GM12872 (cell line): Measurements from ENCODE around the gene PARP16.

ENCODE experiments used
- TF ChIP-seq, protein P1 (sequence below): IDR thresholded peaks from 3 replicates; pipeline ENCODE4 v1.5.1; 2011; ENCODE audit warnings: low read depth, mild to moderate bottlenecking, low read length, moderate library complexity; ENCODE audit not compliant: insufficient read depth

The PARP16 gene

DNA sequence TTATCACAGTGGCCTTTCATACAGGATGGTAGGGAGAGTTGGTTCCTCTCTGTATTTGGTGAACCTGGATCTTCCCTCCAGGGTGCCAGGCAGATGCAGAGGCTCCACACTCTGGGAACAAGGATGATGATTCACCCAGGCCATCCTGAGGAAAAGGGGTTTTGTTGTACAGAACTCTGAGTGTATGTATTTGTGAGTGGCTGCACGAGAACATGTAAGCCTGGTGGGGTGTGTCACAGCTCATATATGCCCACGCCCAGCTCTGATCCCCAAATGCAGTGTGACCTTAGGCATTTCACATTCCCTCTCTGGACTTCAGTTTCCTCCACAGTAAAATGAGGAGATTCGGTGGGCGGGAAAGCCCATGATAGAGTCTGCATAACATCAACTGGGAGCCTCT lies 63.8 kb downstream of the PARP16 start:
- TF ChIP-seq, protein P1, sequence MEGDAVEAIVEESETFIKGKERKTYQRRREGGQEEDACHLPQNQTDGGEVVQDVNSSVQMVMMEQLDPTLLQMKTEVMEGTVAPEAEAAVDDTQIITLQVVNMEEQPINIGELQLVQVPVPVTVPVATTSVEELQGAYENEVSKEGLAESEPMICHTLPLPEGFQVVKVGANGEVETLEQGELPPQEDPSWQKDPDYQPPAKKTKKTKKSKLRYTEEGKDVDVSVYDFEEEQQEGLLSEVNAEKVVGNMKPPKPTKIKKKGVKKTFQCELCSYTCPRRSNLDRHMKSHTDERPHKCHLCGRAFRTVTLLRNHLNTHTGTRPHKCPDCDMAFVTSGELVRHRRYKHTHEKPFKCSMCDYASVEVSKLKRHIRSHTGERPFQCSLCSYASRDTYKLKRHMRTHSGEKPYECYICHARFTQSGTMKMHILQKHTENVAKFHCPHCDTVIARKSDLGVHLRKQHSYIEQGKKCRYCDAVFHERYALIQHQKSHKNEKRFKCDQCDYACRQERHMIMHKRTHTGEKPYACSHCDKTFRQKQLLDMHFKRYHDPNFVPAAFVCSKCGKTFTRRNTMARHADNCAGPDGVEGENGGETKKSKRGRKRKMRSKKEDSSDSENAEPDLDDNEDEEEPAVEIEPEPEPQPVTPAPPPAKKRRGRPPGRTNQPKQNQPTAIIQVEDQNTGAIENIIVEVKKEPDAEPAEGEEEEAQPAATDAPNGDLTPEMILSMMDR: no peak

DNA sequence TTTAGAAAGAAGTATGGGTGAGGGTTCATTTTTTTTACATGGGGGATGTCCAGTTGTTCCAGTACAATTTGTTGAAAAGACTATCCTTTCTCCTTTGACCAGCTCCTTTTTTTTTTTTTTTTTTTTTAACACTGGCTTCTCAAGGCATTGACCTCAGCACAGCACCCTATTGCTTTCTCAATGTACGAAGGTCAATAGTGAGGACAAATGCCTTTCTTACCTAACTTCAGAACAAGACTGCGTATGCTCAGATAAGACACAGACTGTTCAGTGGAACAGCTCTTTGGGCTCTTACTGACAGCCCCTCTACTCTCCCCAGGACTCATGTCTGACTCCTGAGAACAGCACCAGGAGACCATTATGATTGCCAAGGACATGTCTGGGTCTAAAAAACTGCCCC lies 65.0 kb downstream of the PARP16 start:
- TF ChIP-seq, protein P1: no peak

DNA sequence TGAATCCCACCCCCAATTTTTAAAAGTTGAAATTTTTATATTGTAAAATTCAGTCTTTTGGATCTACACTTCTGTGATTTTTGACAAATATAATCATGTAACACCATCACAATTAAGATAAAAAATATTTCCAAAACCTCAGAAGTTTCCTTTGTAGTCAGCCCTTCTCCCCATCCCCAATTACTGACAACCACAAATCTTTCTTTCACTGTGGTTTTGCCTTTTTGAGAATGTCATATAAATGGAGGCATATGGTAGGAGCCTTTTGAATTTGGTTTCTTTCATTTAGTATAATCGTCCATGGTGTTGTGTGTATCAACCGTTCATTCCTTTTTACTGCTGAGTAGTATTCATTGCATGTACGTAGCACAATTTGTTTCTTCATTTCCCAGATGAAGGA lies 67.5 kb downstream of the PARP16 start:
- TF ChIP-seq, protein P1: no peak

DNA sequence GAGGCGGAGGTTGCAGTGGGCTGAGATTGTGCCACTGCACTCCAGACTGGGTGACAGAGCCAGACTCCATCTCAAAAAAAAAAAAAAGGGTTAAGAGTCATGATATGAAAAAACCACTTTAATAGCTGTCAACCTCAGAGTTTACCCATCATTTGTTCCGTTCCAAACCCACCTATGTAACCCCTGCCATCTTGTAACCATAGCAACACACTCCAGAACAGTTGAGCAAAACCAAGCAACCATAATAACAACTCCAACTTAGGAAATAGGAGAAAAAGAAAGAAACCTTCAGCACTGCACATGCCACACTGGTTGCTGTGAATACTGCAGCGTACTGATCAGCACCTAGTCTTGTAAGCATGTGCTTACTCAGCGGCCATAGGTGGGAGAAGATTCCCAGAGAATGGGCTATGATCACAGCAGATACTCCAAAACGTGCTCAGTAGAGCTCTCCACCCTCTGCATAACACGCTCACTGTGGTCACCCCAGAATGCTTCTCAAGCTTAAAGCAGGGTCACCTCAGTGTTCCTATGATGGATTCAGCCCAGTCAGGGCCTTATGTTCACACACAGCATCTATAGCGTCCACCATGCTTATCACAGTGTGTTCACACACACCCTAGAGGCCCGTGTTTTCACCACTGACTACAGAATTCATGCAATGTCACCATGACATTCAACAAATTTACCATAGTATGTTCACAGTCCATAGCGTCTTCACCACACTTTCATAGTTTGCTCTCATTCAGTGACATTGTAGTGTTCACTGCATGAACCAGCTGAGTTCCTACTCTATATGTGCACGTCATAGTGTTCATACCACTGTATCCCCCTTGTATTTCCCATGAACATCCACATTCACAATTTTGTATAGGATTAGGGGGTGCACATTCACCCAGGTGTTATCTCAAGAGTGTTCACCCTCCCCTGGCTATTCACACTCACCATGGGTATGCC lies 68.9 kb downstream of the PARP16 start:
- TF ChIP-seq, protein P1: no peak

DNA sequence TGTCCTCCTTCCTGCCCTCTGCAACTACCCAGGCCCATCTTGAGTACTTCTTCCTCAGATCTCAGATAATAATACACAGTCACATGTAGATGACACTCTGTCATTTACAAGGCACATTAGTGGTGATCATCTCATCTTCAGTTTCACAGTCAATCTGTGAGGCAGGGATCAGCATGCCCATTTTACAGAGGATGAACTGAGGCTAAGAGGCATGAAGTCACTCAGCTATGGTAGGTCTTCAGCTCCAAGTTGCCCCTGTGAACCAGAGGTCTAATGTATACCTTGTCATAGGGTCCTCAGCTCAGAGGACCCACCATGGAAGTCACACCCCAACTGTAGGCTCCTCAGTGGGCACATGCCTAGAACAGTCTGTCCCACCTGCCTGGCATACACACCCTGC lies 71.2 kb downstream of the PARP16 start:
- TF ChIP-seq, protein P1: no peak

DNA sequence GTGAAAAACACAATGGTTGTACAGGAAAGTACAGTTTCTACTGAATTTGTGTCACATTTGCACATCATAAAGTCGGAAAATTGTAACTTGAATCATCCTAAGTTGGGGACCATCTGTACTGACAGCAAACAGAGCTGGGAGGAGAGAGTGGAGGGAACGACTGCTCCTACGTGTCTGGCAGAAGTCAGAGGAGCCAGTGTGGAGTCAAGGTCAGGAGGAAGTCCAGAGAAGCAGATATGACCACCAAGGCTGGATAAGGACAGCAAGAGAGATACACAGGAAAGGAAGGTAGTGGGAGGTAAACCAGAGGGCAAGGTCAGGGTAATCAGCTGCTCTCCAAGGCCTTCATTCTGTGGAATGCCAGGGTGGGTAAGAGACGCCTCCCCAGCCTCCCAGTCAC lies 72.7 kb downstream of the PARP16 start:
- TF ChIP-seq, protein P1: no peak

DNA sequence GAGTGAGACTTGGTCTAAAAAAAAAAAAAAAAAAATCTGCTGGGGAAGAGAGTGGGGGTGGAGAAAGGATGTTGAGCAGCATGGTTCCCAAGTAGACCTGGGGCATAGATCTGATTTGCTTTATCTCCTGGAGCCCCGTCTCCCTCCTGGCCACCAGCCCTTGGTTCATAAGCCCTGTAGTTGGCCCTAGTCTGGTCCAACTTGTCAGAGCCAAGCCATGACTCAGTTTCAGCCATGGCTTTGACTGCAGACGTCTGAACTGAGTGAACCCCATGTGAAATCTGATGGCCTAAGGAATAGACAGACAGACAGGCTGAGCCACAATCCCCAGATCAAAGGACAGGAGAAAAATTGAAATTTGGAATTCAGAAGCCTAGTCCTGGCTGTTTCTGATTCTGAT lies 73.4 kb downstream of the PARP16 start:
- TF ChIP-seq, protein P1: no peak
